HUDEP-2 (cell line): ENCODE data around the gene DSEL.
A peak's percentile ranks its signal among the peaks of the same experiment; 100 is the strongest.

Experiments used
- DNase-seq, 76 experiments: peaks; one replicate each; lab custom pipeline; 2025; ENCODE audit not compliant: unreplicated experiment in 76 of 76; lab: John Stamatoyannopoulos, UW

DSEL gene

DNA sequence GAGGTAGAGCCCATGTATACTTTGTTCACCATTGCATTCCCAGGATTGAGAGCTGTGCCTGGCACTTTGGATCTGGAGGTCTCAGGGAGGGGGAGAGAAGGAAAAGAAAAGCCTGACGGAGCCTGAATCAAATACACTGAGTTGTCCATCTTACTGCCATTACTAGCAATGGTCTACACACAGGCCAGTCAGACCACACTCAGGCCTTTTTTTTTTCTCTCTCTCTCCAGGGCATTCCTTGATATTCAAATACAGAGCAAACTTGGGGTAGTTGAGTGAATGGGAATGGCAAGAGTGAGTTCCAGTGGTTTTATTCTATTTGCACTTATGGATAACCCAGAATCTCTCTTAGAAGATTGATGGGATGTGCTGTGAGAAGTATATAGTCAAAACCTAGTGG lies 11.8 kb downstream of the DSEL start:
- DNase-seq: no peak

- no peak for DNase-seq
Measured at GRCh38 chr18:67500522-67501205, 15.9 kb downstream of the DSEL start.

GRCh38 chr18:67496469-67496868 lies 20.1 kb downstream of the DSEL start:
- no peak for DNase-seq

DNA sequence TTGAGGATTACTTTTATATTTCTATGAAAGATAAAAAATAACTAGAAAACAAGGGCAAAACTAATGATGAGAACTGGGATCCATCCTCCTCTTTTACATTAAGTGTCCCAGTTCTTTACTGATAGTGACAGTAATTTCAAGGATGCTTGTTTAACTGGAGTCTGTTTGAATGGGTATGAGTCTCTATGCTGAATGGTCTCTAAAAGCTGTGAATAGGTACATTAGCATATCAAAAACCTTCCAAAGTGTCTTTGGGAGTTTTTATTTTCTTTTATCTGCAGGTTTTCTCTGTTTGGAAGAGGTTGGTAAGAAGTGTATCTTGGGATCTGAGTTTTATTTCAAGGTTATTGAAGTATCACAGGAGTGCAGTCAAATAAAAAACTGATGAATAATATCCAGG lies 30.0 kb downstream of the DSEL start:
- no peak for DNase-seq

DNA sequence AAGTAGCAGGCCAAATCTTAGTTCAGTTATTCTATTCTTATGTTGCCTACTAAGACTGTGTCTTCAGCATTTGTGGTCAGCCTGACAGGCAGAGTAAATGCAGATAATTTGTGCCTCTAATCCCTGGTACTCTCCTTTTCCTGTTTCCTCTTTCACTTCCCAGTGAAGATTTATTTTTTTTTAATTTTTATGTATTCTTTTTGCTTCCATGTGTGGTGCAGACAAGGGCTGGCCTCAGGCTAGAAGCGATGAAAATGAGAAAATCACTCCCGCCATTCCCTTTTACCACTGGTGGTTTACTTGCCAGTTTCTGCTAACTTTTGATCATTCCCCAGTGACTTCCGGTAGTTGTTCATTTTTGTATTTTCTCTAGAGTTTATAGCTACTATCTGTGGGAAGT lies 30.9 kb downstream of the DSEL start:
- no peak for DNase-seq

GRCh38 chr18:67484458-67484857 lies 32.1 kb downstream of the DSEL start:
- DNase-seq: no peak

- no peak for DNase-seq
Measured at GRCh38 chr18:67483952-67484351, 32.6 kb downstream of the DSEL start.

GRCh38 chr18:67483237-67483636 lies 33.3 kb downstream of the DSEL start:
- DNase-seq: peak in 5 of 76 experiments; percentile 3 to 15 (median 5)

GRCh38 chr18:67478249-67478648 lies 38.3 kb downstream of the DSEL start:
- DNase-seq: no peak

GRCh38 chr18:67477522-67477921 lies 39.0 kb downstream of the DSEL start:
- DNase-seq: no peak

DNA sequence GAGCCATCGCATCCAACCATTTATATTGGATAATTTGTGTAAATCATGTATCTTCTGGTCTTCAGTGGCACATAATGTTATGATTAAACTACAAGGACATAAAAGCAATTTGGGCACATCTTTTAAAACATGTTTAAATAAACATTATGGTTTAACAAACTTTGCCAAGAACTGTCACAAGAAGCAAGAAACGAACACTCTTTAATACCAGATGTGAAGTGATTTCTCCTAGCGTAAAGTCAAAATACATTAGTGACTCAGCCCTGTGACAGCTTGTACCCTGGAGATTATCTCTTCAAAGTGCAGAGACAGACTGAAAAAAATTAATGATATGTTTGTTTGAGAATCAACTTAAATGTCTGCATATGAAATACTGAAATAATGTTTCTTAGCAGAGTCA lies 39.9 kb downstream of the DSEL start:
- DNase-seq: no peak

DNA sequence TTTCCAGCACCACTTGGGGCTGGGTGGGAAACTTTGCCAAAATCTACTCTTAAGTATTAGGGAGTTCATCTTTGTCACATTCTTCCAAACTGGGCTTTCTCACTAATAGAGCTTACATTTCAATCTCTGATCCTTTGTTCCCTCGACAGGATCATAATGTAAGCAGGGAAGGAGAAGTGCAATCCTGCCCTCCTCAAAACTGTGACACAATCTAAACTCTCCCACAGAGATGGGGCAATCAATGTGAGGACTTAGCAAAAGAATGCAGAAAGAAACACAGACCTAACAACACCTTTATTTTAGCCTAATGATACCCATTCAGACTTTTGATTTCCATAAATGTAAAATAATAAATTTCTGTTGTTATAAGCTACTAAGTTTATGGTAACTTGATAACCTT lies 40.8 kb downstream of the DSEL start:
- DNase-seq: no peak

- DNase-seq: no peak
Measured at GRCh38 chr18:67468038-67468437, 48.5 kb downstream of the DSEL start.

DNA sequence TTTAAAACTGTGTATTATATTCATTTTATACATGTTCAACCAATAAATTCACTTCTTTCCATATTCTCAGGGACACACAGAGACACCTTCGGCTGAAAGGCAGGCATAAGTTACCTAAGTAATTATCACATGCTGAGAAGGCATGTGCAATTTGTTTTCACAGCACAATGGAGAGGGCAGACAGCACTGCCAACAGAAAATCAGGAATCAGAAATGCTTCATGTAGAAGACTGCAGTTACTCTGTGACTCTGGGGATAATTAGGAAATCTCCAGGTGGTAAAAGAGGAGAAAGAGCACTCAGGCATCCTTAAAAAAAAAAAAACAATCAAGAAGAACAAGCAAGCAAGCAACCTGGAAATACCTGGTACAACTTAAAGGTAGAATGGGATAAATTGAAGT lies 49.3 kb downstream of the DSEL start:
- no peak for DNase-seq

DNA sequence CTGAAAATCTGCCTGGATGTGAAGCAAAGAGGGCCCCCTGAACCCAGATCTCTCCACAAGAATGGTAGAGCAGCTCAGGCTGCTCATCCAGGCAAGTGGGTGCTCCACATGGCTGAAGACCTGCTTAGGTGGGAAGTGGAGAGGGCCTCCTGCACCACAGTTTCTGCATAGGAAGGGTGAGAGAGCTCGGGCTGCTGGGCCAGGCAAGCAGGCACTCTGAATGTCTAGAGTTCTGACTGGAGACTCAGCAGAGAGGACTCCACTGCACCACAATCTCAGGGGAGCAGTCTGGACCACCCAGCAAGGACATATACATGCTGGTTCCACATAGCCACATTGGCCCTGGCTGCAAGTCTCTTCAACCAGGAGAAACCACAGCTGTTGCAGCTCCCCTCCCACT lies 52.0 kb downstream of the DSEL start:
- DNase-seq: no peak

DNA sequence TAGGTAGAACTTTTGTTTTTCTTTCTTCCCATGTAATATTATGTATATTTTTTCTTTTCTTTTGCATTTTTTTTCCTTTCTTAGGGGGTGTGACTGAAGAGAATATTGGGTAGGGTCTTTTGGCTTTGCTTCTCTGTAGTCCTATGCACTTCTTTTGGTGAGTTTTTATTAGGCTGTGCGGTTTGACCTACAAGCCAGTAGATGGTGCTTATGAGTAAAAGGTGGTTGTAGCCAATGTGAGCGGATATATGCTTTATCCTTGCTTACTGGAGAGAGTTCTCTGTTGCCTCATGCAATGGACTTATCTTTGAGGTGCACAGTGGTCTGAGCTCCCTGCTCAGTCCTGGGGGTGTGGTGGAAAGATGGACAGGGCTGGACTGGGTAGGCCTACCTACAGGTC lies 52.7 kb downstream of the DSEL start:
- peak in 3 of 76 experiments; percentile 7 to 23 (median 20) for DNase-seq

- no peak for DNase-seq
Measured at GRCh38 chr18:67456711-67457110, 59.8 kb downstream of the DSEL start.
